GM23248 (cell line): ENCODE results near the gene NUBP2.

ENCODE experiments used
- EZH2 ChIP-seq: fragments of 200-600 bp; sonication (generic); IDR thresholded peaks from 2 replicates; pipeline ENCODE4 v1.6.1; 2018; ENCODE audit warnings: antibody characterized with exemption, mild to moderate bottlenecking; ENCODE audit not compliant: insufficient read depth, poor library complexity, severe bottlenecking
- EZH2phosphoT487 ChIP-seq: fragments of 200-600 bp; sonication (generic); IDR thresholded peaks from 2 replicates; pipeline ENCODE4 v1.6.1; 2018; ENCODE audit warnings: antibody characterized with exemption, moderate library complexity, mild to moderate bottlenecking, low read depth; ENCODE audit not compliant: insufficient read depth

- TF ChIP-seq EZH2 (no peak), EZH2phosphoT487 (no peak)
Measured at GRCh38 chr16:1800701-1801100, 17.9 kb downstream of the NUBP2 start.
